Measurements from ENCODE around the gene MIB2.
A peak's percentile ranks its signal among the peaks of the same experiment; 100 is the strongest.

MIB2 gene

DNA sequence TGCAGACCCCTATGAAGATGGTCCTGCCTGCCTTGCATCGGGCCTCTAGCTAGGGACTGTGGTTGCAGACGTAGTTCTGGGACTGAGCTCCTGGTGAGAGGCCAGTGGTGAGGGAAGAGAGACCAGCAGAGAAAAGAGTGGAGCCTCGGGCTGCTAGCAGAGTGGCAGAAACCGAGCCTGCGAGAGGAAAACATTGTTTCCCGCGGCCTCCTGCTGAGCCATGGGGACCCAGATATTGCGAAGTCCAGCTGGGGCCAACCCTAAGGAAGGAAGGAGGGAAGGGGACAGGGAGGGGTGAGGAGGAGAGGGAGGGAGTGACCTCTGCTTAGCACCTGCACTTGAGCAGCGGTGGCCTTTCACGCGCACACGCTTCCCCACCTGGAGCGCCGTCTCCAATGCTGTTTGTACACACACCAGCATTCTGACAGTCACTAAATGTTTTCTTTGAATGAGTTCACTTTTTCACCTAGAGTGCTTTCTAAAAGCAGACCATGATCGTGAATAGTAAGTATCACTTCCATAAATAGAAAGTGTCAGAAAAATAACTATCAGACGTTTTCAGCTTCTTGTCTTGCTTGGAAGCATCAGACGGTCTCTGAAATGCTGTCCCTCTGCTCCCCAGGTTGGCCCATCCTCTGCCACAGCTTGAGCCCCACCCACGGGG is 12.9 kb upstream of the MIB2 start:
- Histone ChIP-seq H3K9ac (ENCODE audit: low read depth, low read length) (no peak overlapping the region), H3K9me3 (ENCODE audit: control insufficient read depth, insufficient read depth, low read length) (no peaks in the 10 kb centered on the region), H3K36me3 (ENCODE audit: insufficient read depth, low read length) (no peaks in the 10 kb centered on the region), H3K4me1 (ENCODE audit: insufficient read depth, low read length) (0 out of 2 replicates have a peak, but pooled peaks cover 4% of the 10 kb centered on the region)

DNA sequence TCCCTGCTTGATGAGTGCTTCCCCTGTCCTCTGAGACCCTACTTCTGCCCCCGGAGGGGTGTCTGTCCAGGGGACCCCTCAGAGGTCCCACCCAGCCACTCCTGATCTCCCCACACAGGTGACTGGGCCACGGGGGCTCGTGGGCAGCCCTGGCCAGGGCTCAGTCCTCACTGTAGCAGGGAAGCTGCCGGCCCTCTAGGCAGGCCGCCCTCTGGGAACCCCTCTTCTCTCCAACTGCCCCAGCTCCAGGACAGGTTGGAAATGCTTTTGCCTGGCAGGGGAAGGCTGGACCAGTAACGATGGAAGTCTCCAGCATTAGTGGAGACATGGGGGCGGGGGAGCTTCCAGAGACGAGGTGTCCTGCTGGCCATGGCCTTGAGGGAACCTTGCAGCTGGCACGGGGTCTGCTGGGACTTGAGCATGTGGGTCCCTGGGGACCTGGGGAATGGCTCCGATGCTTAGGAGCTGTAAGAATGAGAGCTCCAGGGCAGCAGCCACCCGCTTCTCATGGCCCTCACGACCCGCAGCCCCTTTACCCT is 12.3 kb upstream of the MIB2 start:
- H3K9ac ChIP-seq (ENCODE audit: low read depth, low read length), result no peak overlapping the region
- no peaks in the 10 kb centered on the region for H3K4me1 ChIP-seq (ENCODE audit: insufficient read depth, low read length)
- H3K36me3 ChIP-seq (ENCODE audit: insufficient read depth, low read length), result no peaks in the 10 kb centered on the region
- no peaks in the 10 kb centered on the region for H3K9me3 ChIP-seq (ENCODE audit: control insufficient read depth, insufficient read depth, low read length)

DNA sequence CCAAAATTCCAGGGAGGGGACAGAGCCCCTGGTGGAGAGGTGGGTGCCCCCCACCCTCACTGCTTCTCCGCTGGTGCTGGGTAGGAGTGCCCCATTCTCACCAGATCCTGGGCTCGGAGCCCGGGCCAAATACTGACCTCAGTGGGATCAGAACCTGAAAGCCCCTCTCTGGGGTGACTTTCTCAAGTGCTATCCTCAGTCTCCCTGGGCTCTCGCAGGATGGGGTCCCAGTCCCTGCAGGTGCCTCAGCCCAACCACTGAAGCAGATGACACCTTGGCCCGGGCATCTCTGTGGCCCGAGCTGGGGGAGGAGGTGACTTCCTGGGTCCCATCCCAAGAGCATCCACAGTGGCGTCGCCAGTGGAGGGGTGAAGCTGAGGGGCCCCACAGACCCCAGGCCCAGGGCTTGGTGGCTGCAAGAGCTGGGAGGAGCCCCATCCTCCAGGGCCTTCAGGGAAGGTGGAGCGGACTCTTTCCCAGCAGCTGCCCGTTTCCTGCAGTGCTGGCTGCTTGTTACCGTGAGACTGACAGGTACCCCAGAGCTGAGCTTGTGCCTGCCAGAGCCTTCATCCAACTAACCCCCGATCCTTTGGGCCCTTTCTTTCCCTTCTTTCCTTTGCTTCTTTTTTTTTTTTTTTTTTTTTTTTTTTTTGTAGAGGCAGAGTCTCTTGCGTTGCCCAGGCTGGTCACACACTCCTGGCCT is 11.5 kb upstream of the MIB2 start:
- Histone ChIP-seq H3K36me3 (ENCODE audit: insufficient read depth, low read length) (no peaks in the 10 kb centered on the region), H3K4me1 (ENCODE audit: insufficient read depth, low read length) (no peaks in the 10 kb centered on the region), H3K9ac (ENCODE audit: low read depth, low read length) (no peak overlapping the region), H3K9me3 (ENCODE audit: control insufficient read depth, insufficient read depth, low read length) (no peaks in the 10 kb centered on the region)

DNA sequence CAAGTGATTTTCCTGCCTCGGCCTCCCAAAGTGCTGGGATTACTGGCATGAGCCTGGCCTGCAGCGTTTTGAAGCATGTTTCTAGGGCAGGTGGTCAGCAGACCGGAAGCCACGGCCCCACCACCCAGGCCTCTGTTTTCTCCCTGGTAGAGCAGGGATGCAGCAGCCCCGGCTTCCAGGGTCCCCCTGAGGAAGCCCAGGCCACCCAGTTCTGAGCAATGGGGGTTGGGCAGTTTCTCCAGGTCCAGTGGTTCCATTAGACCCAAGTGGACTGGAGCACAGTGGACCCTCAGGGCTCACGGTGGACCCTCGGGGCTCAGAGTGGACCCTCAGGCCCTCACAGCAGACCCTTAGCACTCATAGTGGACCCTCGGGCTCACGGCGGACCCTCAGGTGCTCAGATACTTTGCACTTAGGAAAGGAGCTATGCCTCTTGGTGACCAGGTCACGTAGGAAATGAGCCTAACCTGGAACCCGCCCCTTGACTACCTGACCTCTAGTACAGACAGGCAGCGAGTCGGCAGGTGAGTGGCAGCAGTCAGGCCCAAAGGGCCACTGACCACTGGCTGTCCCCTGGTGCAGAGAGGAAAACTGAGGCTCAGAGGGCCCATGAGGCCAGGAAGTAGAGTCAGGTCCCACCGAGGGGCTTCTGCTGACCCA is 10.8 kb upstream of the MIB2 start:
- Histone ChIP-seq H3K9ac (ENCODE audit: low read depth, low read length) (no peak overlapping the region), H3K9me3 (ENCODE audit: control insufficient read depth, insufficient read depth, low read length) (no peaks in the 10 kb centered on the region), H3K4me1 (ENCODE audit: insufficient read depth, low read length) (no peaks in the 10 kb centered on the region), H3K36me3 (ENCODE audit: insufficient read depth, low read length) (no peaks in the 10 kb centered on the region)

DNA sequence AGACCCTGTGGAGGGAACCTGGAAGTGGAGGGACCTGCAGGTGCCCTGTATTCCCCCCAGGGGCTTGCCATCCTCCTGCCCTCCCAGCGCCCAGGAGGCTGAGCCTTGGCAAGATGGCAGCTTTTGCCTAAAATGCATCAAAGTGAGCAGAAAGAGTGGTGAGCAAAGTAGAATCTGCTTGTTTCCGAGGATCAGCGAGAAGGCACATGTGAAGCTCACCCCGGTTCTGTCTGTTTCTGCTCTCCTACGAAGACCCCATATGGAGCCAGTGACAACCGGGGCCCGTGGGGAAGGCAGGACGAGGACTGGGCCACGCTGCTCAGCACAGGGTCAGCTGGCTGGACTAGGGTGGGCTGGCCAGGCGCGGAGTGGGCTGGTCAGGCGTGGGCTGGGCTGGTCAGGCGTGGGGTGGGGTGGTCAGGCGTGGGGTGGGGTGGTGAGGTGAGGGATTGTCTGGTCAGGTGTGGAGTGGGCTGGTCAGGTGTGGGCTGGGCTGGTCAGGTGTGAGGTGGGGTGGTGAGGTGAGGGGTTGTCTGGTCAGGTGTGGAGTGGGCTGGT is 10.2 kb upstream of the MIB2 start:
- H3K9me3 ChIP-seq (ENCODE audit: control insufficient read depth, insufficient read depth, low read length), result no peaks in the 10 kb centered on the region
- no peaks in the 10 kb centered on the region; the same call in 1 of the 2 replicates for H3K4me1 ChIP-seq (ENCODE audit: insufficient read depth, low read length)
- no peaks in the 10 kb centered on the region for H3K36me3 ChIP-seq (ENCODE audit: insufficient read depth, low read length)
- no peak overlapping the region for H3K9ac ChIP-seq (ENCODE audit: low read depth, low read length)

DNA sequence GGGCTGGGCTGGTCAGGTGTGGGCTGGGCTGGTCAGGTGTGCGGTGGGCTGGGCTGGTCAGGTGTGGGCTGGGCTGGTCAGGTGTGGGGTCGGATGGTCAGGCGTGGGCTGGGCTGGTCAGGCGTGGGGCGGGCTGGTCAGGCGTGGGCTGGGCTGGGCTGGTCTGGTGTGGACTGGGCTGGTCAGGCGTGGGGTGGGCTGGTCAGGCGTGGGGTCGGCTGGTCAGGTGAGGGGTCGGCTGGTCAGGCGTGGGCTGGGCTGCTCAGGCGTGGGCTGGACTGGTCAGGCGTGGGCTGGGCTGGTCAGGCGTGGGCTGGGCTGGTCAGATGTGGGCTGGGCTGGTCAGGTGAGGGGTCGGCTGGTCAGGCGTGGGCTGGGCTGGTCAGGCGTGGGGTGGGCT is 9.6 kb upstream of the MIB2 start:
- Histone ChIP-seq H3K9ac (ENCODE audit: low read depth, low read length) (no peak overlapping the region), H3K36me3 (ENCODE audit: insufficient read depth, low read length) (no peaks in the 10 kb centered on the region), H3K4me1 (ENCODE audit: insufficient read depth, low read length) (no peaks in the 10 kb centered on the region; the same call in 1 of the 2 replicates), H3K9me3 (ENCODE audit: control insufficient read depth, insufficient read depth, low read length) (no peaks in the 10 kb centered on the region)

DNA sequence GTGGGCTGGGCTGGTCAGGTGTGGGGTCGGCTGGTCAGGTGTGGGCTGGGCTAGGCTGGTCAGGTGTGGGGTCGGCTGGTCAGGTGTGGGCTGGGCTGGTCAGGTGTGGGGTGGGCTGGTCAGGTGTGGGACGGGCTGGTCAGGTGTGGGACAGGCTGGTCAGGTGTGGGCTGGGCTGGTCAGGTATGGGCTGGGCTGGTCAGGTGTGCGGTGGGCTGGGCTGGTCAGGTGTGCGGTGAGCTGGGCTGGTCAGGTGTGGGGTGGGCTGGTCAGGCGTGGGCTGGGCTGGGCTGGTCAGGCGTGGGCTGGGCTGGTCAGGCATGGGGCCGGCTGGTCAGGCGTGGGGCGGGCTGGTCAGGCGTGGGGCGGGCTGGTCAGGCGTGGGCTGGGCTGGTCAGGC is 9.1 kb upstream of the MIB2 start:
- H3K4me1 ChIP-seq (ENCODE audit: insufficient read depth, low read length), result no peaks in the 10 kb centered on the region; the same call in 1 of the 2 replicates
- H3K9me3 ChIP-seq (ENCODE audit: control insufficient read depth, insufficient read depth, low read length), result no peaks in the 10 kb centered on the region
- no peaks in the 10 kb centered on the region for H3K36me3 ChIP-seq (ENCODE audit: insufficient read depth, low read length)
- no peak overlapping the region for H3K9ac ChIP-seq (ENCODE audit: low read depth, low read length)

DNA sequence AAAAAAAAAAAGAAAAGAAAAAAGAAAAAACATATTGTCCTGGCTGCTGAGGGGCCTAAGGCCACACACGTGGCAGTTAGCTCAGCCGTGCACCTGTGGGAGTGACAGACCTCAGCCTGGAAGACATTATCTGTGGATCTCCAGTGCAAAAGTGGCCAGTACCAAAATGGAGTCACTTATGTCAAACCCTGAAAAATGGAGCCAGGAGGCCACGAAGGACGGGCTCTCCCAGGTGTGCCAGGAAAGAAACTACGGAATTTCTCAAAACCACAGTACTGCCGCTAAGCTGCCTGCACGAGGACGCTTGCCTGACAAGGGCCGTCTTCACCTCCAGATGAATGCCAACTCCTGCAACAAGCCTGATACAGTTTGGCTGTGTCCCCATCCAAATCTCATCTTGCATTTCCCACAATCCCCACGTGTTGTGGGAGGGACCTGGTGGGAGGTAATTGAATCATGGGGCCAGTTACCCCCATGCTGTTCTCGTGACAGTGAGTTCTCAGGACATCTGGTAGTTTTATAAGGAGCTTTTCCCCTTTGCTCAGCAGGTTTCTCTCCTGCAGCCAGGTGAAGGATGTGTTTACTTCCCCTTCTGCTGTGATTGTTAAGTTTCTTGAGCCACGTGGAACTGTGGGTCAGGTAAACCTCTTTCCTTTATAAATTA is 5.3 kb upstream of the MIB2 start:
- H3K9ac ChIP-seq (ENCODE audit: low read depth, low read length), result no peak overlapping the region
- no peaks in the 10 kb centered on the region for H3K36me3 ChIP-seq (ENCODE audit: insufficient read depth, low read length)

DNA sequence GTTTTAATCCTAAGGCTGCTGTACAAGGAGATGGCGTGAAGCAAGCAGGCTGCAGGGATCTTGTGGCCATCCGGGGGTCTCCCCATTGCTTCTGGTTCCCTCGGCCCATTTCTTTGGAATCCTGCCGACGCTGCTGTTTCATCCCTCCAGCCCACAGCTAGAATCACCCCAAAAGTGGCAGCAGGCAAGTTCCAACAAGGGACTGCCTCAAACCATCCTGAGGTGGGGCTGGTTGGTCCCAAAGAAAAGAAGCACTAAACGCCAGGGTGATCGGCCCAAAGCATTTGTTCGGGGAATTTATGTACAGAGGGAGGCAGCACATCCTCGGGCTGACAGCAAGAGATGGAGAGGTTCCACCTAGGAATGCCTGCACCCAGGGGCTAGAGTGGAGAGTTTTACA is 4.5 kb upstream of the MIB2 start:
- no peaks in the 10 kb centered on the region for H3K36me3 ChIP-seq (ENCODE audit: insufficient read depth, low read length)
- no peaks in the 10 kb centered on the region for H3K9me3 ChIP-seq (ENCODE audit: control insufficient read depth, insufficient read depth, low read length)
- no peaks in the 10 kb centered on the region; the same call in none of the 2 replicates for H3K4me1 ChIP-seq (ENCODE audit: insufficient read depth, low read length)
- no peak overlapping the region for H3K9ac ChIP-seq (ENCODE audit: low read depth, low read length)

More for the DNA sequence above, 5.3 kb upstream of the MIB2 start:
- Histone ChIP-seq H3K4me1 (ENCODE audit: insufficient read depth, low read length) (no peaks in the 10 kb centered on the region; the same call in none of the 2 replicates), H3K9me3 (ENCODE audit: control insufficient read depth, insufficient read depth, low read length) (no peaks in the 10 kb centered on the region)

DNA sequence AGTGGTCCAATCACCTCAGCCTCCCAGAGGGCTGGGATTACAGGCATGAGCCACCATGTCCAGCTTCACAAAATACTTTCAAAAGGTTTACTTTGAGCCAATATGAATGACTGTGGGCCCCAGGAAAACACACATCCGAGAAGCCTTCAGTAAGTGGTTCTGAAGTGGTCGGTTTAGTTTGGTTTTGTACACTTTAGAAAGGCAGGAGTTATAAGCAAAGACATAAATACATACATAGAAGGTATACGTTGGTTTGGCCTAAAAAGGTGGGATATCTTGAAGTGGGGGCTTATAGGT is 3.2 kb upstream of the MIB2 start:
- no peak overlapping the region for H3K9ac ChIP-seq (ENCODE audit: low read depth, low read length)
- no peaks in the 10 kb centered on the region for H3K9me3 ChIP-seq (ENCODE audit: control insufficient read depth, insufficient read depth, low read length)
- no peaks in the 10 kb centered on the region; the same call in none of the 2 replicates for H3K4me1 ChIP-seq (ENCODE audit: insufficient read depth, low read length)

DNA sequence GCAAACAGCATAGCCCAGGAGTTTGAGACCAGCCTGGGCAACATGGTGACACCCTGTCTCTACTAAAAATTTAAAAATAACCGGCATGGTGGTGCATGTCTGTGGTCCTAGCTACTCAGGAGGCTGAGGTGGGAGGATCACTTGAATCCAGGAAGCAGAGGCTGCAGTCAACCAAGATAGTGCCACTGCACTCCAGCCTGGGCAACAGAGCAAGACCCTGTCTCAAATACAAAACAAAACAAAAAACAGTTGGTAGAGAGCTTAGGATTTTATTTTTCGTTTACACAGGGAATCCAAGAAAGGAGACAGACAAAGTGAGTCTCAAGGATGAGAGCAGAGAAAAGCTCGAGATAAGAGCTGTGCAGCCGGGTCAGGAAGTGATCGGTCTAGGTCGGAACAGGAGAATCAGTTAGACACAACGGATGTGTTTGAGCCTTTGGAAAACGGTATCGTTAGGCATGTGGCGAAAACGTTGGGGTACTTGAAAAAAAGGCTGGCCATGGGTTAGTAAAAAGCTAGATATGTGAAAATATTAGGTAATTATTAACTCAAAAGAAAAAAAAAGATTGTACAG is 1.7 kb upstream of the MIB2 start:
- peak overlapping the region; percentile 100; the same call in 1 of the 2 replicates for H3K9ac ChIP-seq (ENCODE audit: low read depth, low read length)
- no peaks in the 10 kb centered on the region for H3K9me3 ChIP-seq (ENCODE audit: control insufficient read depth, insufficient read depth, low read length)
- no peaks in the 10 kb centered on the region; the same call in 1 of the 2 replicates for H3K36me3 ChIP-seq (ENCODE audit: insufficient read depth, low read length)
- no peaks in the 10 kb centered on the region; the same call in none of the 2 replicates for H3K4me1 ChIP-seq (ENCODE audit: insufficient read depth, low read length)

More for the DNA sequence above, 3.2 kb upstream of the MIB2 start:
- no peaks in the 10 kb centered on the region for H3K36me3 ChIP-seq (ENCODE audit: insufficient read depth, low read length)

DNA sequence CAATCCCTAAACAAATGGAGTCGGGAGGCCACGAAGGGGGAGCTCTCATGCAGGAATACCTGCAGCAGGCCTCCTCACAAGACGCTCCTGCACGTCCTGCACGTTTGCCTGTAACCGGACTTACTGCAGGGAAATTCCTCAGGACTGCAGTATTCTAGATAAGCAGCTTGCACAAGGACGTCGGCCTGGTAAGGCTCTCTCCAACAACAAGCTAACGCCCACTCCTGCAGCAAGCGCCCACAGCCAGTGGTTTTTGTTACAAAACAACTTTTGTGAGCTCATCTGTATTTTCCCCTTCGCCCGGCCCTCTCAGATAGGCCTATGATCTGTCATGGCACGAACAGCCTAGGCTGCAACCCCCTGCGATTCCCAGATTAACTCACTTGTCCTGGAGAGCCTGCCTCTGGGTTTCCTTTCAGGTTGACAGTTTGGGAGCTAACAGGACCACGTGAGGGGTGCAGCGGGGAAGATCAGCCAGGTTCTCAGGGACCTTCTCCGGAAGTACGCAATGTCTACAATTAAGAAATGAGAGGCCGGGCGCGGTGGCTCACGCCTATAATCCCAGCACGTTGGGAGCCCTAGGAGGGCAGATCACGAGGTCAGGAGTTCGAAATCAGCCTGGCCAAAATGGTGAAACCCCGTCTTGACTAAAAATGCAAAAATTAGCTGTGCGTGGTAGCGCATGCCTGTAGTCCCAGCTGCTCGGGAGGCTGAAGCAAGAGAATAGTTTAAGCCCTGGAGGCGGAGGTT is 921 bp upstream of the MIB2 start:
- H3K9me3 ChIP-seq (ENCODE audit: control insufficient read depth, insufficient read depth, low read length), result no peaks in the 10 kb centered on the region
- no peaks in the 10 kb centered on the region; the same call in none of the 2 replicates for H3K4me1 ChIP-seq (ENCODE audit: insufficient read depth, low read length)
- peak overlapping the region; percentile 100; the same call in 1 of the 2 replicates for H3K9ac ChIP-seq (ENCODE audit: low read depth, low read length)
- H3K36me3 ChIP-seq (ENCODE audit: insufficient read depth, low read length), result no peaks in the 10 kb centered on the region; the same call in 1 of the 2 replicates

DNA sequence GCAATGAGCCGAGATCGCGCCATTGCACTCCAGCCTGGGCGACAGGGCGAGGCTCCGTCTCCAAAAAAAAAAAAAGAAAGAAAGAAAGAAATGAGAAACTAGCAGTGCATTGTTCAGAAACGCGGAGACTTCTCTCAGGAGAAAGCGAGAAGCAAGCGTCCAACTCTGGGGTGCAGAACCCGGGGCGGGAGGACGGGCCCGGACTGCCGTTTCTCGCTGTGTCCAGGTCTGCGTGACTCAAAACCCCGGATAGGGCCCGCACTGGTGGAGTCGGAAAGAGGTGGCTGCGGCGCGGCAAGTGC is 395 bp upstream of the MIB2 start:
- Histone ChIP-seq H3K9ac (ENCODE audit: low read depth, low read length) (peak overlapping the region; percentile 100; the same call in 1 of the 2 replicates), H3K9me3 (ENCODE audit: control insufficient read depth, insufficient read depth, low read length) (no peaks in the 10 kb centered on the region), H3K36me3 (ENCODE audit: insufficient read depth, low read length) (no peaks in the 10 kb centered on the region; the same call in 1 of the 2 replicates), H3K4me1 (ENCODE audit: insufficient read depth, low read length) (no peaks in the 10 kb centered on the region; the same call in none of the 2 replicates)
